Measurements from ENCODE around the gene REPS2.

REPS2 gene

DNA sequence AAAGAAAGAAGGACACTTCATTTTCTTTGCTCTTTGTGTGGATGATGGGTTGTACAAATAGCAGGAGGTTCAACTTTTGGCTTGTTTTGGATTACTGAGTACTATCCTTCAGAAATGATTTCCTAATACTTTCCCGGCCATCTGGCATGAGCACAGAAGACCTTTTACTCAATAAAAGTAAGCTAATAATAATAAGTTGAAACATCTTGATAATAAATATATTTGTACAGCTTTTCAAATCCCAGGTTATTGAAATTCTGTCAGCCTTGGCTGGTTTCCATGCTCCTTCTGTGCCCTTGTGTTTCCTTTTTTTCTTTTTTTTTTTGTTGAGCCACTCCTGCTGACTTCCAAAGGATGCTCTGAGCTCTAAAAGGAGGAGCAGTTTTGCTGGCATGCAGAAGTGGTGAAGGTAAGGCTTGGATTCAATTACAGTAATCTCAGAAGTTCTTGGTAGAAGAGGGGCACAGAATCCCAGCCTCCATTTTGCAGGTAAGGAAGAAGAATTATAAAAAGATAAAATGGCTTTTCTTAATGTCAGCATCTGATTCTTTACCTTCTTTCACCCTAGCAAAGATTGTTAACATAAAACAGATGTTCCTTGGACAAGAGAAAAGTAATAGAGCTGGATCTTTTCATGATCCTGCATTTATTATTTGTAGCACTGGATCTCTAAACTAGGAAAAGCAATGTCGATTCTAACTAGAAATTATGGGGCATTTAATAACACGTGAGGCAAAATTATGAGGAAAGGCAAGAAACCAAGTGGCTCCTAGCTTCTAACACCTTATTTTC lies 31.9 kb downstream of the REPS2 start:
- Histone ChIP-seq H3K27ac (no peak overlapping the region), H3K4me3 (no peak overlapping the region)
- TF ChIP-seq, protein P1, sequence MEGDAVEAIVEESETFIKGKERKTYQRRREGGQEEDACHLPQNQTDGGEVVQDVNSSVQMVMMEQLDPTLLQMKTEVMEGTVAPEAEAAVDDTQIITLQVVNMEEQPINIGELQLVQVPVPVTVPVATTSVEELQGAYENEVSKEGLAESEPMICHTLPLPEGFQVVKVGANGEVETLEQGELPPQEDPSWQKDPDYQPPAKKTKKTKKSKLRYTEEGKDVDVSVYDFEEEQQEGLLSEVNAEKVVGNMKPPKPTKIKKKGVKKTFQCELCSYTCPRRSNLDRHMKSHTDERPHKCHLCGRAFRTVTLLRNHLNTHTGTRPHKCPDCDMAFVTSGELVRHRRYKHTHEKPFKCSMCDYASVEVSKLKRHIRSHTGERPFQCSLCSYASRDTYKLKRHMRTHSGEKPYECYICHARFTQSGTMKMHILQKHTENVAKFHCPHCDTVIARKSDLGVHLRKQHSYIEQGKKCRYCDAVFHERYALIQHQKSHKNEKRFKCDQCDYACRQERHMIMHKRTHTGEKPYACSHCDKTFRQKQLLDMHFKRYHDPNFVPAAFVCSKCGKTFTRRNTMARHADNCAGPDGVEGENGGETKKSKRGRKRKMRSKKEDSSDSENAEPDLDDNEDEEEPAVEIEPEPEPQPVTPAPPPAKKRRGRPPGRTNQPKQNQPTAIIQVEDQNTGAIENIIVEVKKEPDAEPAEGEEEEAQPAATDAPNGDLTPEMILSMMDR (IDR thresholded peaks at IDR 0.05), result no peak
- no peak for DNase-seq (ENCODE audit: low spot score)

DNA sequence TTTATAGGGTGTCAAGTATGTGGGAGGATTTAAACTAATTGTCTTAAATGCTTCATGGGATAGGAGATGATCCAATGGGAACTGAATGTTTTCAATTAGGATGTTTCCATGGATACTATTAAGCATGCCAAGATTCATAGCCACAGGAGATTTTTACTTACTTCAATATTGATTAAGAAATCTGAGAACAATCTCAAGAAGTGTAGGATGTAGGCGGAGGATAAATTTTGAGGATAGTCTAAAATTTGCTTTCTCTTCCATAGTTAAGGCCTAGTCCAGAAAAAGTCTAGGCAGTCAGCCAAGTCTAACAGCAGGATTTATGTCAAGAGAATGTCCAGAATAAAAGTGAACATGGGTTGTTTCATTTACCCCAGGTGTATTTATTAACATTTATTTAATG lies 32.8 kb downstream of the REPS2 start:
- TF ChIP-seq, protein P1 (IDR thresholded peaks at IDR 0.05), result no peak
- no peak overlapping the region for H3K4me3 ChIP-seq
- no peak overlapping the region for H3K27ac ChIP-seq
- no peak for DNase-seq (ENCODE audit: low spot score)

DNA sequence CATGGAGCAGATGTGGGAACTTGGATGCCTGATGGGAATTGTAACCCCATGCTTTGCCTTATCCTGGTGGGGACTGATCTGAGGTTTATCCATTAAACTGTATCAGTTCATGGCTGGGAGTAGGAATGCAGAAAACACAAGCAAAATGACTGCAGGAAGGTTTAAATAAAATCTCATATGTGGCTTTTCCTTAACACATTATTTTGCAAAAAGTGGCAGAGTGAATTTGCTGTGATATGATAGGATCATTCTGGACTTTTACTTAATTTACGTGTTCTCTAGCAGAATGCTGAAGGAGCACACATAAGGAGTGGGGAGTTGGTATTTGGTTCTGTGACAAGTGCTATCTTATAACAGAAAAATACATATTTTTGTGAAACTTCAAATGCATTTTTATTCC lies 34.8 kb downstream of the REPS2 start:
- TF ChIP-seq, protein P1 (IDR thresholded peaks at IDR 0.05), result no peak
- no peak for DNase-seq (ENCODE audit: low spot score)
- no peak overlapping the region for H3K27ac ChIP-seq
- no peak overlapping the region for H3K4me3 ChIP-seq

DNA sequence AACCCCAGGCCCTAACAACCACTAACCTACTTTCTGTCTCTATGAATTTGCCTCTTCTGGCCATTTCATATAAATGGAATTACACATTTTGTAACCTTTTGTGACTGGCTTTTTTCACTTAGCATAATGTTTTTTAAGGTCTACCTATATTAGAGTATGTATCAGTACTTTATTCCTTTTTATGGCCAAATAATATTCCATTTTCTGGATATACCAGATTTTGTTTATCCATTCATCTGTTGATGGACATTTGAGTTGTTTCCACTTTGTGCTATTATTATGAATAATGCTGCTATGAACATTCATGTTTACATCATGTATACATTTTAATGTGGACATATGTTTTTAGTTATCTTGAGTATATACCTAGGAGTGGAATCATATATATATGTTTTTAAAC lies 35.5 kb downstream of the REPS2 start:
- TF ChIP-seq, protein P1 (IDR thresholded peaks at IDR 0.05), result no peak
- no peak for DNase-seq (ENCODE audit: low spot score)
- no peak overlapping the region for H3K4me3 ChIP-seq

DNA sequence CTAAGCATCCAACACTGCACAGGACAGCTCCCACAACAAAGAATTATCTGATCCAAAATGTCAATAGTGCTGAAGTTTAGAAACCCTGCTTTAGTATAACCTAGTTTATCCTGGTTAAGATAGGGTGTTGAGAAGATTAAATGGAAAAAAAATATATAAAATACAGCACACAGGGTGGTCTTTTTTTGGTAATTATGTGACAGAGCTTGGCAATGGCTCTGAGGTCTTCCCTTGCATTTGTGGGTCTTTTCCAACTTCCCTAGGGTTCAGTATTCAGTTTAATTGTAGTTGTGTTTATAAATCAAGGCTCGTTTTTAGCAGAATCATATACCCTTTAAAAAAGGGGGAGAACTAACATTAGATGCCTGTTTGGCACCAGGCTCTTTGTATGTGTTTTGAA lies 36.6 kb downstream of the REPS2 start:
- no peak for DNase-seq (ENCODE audit: low spot score)
- H3K27ac ChIP-seq, result no peak overlapping the region
- TF ChIP-seq, protein P1 (IDR thresholded peaks at IDR 0.05), result no peak
- no peak overlapping the region for H3K4me3 ChIP-seq

More for the DNA sequence above, 35.5 kb downstream of the REPS2 start:
- no peak overlapping the region for H3K27ac ChIP-seq

DNA sequence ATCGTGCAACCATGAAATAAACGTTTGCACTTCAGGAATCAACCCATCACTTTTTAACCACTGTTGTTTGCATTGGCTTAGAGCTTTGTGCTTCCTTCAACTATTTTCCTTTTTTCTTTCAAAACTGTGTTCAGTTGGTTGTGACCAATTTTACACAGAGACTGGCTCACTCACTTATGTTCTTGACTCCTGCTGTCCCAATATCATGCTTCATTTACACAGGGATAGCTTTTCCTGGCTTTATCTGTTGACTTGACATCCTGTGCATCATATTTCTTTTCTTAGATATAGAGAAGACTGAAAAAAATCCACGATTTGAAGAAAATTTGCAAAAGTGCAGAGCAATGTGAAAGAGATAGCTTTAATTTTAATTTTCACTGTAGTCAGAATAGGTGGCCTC lies 38.8 kb downstream of the REPS2 start:
- TF ChIP-seq, protein P1 (IDR thresholded peaks at IDR 0.05), result no peak
- no peak for DNase-seq (ENCODE audit: low spot score)
- H3K27ac ChIP-seq, result no peak overlapping the region
- no peak overlapping the region for H3K4me3 ChIP-seq

- Histone ChIP-seq H3K27ac (no peak overlapping the region), H3K4me3 (no peak overlapping the region)
Observed at GRCh38 chrX:16986169-16986568, 39.7 kb downstream of the REPS2 start.

More at GRCh38 chrX:16986169-16986568, 39.7 kb downstream of the REPS2 start:
- TF ChIP-seq, protein P1 (IDR thresholded peaks at IDR 0.05), result no peak
- no peak for DNase-seq (ENCODE audit: low spot score)

All from coronary artery (tissue), 2 donors.